Superior temporal gyrus (tissue), 1 donor: Measurements from ENCODE around the gene PARD3.

Source experiments
- DNase-seq: peaks from one replicate; pipeline ENCODE4 v3.0.0-alpha.2; 2016; ENCODE audit errors: extremely low spot score

Gene PARD3

DNA sequence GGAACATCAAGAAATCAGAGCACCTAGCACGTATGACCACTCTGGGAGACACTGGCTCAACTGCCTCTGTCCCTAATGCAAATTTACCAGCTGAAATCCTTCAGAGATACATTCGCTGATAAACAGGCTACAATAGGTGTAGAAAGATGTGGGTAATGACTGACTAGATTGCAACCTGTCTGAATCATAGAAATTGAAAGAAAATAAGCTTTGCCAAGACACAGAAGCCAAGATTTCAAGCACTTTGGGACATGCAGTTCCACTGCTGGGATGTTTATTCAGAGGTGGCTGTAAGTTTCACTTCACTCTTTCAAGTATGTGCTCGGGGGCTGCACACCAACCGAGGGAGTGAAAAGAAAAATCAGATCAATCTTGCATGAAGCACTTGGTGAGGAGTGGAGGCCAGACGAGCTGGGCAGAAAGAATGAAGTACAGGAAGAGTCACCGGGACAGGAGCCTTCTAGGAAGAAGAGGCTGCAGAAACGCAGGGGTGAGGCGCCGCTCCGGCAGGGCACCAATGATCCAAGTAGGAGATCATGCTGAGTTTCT is 276.7 kb downstream of the PARD3 start:
- no peak for DNase-seq

DNA sequence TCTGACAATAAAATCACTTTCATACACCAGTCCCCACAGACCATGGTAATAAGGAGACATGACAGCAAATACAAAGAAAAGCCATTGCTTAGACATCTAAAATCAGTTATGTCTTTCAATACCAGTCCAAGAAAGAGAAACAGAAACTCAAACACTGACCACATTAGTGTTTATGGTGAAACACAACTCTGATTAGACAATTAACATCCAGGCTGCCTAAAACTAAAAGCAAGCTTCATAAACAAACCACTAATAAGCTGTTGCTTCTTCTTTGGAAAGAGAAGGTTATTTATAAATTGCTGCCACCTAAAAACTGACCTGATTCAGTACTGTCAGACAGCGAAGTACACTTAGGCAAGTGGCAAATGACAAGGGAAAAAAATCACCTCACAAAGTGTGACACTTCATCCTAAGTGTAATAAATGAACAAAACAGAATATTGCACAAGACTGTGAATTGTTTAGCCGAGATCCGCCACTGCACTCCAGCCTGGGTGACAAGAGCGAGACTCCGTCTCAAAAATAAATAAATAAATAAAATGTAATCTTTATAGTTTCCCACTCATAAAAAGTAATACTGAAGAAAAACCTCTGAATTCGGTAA is 277.4 kb downstream of the PARD3 start:
- no peak for DNase-seq

DNA sequence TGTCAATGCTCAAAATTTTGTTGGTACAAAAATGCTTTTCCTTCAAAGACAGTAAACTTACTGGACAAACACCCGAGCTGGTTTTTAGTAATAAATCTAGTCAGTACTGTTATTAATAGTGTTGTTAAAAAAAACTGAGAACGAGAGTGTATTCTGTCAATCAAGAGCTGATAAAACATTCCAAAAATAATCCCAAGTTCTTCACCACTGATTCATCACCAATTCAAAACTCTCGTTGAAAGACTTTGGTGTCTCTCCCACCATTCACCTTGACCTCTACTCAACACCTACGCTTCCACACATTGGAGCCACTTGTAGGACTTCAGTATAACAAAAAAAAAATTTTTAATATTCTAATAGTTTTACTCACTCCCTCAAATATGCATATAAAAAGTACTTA is 279.2 kb downstream of the PARD3 start:
- no peak for DNase-seq

DNA sequence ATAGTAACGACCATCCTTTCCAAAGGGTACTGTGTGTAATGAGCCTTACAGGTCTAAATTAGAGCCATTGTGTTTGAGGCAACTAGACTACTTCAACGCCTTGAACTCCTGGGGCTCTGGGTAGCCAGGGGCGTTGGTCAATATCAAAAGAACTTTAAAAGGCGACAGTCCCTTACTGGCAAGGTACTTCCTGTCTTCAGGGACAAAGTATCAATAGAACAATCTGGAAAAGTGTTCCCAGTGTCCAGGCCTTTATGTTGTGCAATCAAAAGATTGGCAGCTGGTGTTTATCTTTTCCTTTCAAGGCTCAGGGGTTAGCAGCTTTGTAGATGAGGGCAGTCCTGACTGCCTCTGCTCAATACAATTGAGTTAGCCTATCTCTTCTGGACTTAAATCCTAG is 284.3 kb downstream of the PARD3 start:
- no peak for DNase-seq

DNA sequence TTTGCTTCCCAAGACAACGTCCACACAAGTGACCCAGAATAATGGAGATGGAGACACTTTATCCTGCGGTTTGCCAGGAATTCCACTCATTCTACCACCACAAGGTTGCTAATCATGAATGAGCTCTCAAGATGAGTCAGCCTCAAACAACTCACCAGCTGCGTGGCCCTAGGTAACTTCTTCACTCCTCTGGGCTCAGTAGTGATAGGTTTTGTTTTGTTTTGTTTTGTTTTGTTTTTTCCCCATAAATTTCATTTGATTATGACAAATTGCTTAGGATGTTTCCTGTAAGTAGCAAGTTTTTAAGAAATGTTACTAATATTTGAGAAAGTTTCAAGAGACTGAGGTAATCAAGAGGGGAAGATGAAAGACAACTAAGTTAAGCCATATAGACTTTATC is 286.8 kb downstream of the PARD3 start:
- no peak for DNase-seq

DNA sequence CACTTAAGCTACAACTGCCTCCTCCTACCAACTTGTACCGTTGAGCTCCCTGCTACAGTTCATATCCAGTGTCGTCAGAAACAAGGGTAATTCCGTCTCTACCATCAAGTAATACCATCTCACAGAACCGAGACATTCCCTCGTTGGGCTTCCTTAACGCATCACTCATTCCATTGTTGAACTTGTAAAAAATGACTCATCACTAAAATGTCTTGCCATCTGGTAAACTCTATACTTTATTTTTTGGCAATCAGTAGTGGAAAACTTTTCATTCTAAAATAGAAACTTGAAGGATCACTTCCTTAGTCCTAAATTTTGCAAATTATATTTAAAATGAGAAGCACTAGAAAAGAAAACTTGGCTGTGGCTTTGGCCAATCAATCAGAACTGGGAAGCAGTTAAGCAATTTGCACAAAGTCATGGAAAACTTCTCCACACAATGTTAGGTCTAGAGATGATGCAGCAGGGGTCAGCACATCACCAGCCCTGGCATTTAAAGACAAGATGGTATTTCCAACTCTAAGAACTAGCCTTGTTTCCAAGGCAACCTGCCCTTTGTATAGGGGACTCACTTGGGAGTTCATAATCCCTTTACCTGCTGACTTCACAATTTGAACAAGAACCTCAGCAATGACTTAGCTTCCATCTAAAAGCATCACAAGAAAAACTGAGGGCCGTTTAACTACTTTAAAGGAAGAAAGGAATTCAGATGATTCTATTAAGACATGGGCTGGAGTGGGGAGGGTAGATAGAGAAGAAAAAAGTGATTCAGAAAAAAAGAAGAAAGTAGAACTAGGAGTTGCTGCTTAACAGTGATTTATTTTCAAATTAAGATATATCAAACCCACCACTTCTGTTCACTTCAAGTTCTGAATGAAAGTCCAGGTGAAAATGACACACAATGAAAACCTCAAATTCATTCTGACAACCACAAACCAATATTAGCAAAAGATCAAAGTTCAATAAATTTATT is 288.1 kb downstream of the PARD3 start:
- no peak for DNase-seq

DNA sequence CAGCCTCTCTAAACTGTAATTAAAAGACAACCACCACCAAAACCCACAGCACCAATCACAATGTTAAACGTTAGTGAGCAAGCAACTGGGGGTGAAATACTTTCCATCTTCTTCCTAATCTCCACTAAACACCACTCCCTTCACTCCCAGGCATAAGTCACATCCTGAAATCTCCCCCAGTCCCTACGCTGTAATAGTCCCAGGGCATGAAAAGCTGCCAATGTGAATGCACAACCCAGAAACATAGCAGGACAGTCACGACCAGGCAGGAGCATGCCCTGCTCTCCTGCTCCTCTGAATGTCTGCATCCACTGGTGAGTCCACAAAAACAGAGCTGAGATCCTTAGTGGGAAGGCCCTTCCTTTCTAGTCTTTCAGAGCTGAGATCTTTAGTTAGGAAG is 288.9 kb downstream of the PARD3 start:
- DNase-seq: no peak

DNA sequence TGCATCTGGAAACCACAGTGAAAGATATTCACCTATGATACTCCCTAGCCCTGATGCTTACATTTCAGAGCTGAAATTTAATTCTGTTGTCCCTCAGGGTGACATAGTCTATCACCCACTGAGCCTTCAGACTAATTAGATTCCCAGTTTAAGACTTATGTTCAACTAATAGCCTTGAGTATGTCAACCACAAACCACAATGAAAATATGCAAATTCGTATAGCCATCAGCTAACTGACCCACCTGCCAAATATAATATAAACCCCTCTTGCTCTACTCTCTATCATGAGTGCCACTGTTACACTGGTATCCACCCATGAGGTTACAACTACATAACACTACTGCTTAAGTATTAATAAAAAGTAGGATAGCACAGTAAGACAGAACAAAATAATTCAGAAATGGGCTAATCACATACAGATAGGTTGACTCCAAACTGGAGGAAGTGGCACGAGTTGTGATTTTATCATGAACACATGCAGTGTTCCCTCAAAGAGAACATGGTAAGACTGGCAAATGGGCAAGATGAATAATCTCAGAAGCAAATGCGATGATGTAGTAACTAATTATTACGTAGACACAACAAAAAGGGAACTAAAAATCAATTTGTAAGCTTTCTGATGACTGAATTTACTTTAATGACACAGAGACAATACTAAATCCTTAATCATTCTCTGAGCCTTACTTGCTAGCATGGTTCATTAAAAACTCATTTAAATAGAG is 290.6 kb downstream of the PARD3 start:
- no peak for DNase-seq

DNA sequence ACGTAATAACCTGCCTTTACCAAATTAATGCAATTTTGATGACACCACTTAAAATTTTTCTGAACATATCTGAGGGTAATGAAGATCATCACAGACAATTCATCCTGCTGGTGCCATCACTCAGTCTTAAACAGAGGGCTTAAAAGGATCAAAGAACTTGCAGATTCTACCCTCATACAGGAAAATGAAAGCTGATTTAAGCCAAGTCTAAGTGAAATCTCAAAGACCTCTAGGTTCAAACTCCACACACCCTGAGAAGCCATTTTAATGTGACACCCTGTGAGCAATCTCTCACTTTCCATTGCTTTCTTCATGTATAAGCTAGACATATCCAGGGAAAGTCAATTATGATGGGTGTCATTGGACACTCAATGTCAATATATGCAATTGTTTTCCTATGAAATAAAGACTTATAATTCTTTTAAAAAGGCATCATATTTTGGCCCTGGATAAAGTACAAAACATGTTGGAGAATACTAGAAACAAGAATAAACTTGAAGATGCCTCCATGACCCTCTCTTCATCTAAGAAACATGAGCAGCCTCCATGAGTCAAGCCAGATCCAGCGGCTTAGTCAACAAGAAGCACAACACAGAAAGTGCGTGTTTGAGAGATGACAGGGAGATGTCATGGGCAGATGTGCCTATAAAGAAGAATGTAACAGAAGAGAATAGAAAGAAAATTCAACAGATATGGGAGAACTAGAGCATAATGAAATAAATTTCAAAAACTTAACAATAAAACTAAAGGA is 291.9 kb downstream of the PARD3 start:
- no peak for DNase-seq

DNA sequence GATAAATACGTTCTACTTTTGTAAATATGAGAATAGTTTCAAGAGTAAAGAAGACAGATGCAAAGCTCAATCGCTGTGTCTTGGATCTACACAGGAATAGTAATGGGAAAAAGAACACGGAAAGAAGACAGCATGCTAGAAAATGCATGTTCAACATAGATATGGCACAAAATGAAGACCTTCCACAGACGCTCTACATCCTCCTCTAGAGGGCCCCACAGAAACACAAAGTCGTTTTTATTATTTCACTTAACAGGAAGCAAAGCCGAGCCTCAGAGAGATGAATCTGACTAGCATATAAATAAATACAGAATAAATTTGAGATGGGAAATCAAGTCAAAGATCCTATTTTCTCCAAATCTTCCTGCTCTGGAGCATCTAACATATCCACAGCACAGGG is 292.6 kb downstream of the PARD3 start:
- no peak for DNase-seq

DNA sequence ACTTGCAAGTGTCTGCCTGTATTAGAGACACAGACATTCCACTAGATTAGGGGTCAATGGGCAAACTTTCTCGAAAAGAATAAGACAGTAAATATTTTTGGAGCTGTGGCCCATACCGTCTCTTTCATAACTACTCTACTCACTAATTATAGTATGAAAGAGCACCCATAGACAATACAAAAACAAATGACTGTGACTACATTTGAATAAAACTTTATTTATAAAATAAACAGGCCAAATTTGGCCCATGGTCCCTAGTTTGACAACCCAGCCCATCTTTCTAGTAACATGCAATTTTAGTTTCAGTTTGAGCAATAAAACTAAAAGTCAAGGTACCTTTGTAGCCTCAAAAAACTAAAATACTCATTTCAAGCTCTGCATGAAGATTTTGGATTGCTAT is 294.6 kb downstream of the PARD3 start:
- DNase-seq: no peak

DNA sequence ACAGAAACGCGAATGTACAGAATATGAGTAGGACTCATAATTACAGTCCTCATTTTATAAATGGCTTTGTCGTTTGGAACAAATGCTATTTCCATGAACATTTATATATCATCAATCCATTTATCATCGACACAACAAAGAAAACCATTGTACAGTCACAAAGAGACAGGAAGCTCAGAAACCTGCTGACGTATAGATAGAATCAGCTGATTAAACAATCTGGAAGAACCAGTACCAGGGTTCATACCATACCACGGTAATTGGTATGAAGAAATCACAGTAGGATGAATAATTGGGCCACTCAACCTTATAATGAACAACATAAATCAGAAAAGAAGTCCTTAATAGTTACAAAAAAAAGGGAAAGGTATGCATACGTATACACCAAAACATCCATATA is 295.0 kb downstream of the PARD3 start:
- no peak for DNase-seq

DNA sequence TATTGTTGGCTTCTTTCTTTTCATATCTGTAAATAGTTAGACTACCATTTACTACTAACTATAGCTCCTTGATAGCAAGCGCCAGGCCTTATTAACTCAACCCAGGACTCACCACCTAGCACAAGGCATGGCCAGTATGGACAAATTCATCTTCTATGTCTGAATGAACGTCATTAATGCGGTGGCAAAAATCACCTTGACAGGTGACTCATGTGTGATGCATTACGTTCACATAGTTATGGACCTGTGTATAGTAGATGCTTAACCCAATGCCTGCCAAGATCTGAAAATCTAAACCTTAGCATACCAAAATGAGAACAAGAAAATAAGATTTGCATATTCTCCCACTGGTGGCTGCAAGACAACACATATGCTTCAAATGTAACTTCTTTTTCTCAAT is 300.8 kb downstream of the PARD3 start:
- no peak for DNase-seq

DNA sequence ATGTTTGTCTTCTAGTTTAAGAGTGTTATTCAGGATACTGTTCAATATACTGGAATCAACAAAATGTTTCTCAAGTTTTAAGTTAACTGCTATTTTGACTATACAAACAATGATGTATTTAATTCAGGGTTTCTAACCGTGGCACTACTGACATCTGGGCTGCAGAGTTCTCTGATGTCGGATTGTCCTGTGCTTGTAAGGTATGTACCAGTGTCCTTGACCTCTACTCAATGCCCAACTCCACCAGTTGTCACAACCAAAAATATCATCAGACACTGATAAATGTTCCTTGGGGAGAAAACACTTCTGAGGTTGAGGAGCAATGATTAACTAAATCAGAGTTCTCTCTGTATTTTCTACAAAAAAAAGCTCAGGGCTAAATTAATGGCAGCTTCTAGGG is 301.5 kb downstream of the PARD3 start:
- DNase-seq: no peak

DNA sequence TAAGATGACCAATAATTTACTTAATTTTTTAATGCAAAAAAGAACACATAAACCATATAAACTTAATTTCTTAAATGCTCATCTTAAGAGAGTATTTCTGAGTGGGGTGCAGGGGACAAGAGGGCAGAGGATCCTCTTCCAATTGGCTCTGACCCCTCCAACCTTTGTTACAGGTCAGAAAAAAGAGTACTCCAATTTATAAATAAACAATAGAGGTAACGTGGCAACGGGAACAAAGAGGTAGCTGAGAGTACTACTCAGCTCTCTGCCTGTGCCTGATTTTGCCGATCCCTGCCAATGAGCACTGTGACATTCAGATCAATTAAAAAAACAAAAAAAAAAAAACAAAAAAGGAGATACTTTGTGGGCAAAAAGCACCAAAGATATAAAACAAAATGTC is 307.9 kb downstream of the PARD3 start:
- DNase-seq: no peak

DNA sequence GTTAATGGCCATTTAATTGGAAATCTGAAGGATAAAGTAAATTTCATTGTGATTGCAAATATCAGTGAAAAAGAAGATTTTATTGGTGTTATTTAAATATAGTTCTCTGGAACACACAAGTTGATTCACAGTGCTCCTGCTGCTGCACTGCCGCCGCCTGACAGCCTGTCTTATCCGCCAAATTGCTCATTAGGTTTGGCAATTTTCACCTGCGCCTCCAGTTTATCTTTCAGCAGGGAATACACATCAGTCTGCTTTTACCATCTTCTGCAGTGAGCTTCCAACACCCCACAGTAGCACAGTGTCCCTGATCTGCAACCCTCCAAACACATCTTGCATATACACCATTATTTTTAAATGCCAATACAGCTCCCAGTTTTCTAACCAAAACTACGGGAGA is 308.3 kb downstream of the PARD3 start:
- no peak for DNase-seq

DNA sequence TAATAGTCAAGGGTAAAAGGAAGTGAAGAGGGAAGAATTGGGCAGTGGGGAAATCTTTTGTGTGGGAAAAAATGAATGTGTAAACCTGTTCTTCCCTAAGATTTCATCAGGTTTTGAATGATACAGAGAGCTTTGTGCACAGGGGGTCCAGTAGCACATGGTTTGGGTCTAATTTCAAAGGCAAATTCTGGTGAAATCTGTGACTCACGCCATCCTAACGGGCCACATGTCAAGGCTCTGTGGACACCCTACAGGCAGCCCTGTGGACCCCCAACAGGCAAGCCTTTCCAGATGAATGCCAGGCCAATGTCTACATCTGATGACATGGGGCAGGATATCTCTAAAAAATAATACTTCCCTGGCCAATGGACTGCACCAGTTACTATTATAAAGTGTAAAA is 309.8 kb downstream of the PARD3 start:
- DNase-seq: no peak

DNA sequence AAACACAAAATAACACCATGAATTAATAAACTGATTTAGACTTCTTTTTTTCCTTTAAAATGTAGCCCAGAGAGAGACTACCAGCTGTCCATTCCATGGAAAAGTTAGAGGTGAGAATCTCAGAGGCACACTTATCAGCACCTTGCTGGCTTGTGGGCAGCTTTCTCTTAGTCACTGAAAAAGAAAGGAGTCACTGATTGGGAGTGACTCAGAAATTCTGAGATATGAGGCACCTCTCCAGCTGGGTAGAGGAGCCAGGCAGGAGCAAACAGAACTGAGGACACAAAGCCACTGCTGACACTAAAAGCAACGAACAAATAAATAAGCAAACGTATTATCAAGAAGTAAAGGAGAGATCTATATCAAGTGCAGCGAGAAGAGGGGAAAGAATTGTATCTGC is 310.6 kb downstream of the PARD3 start:
- DNase-seq: no peak

DNA sequence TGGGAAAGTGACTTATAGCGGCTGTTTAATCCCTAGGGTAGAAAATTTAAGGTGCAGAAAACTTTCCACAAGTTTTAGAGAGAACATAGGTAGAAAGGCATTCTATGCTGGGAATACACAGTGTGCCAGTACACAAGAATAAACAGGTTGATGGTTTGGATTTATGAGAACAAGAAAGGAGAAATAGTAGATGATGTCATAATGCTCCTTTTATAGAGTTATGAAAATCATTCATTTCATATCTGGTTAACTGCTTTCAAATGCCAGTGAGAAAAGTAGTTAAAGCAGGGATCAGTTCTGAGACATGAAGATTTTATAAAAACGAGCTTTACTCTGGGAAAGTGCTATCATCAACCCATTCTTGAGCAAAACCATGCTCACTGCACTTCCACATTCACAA is 311.4 kb downstream of the PARD3 start:
- no peak for DNase-seq

DNA sequence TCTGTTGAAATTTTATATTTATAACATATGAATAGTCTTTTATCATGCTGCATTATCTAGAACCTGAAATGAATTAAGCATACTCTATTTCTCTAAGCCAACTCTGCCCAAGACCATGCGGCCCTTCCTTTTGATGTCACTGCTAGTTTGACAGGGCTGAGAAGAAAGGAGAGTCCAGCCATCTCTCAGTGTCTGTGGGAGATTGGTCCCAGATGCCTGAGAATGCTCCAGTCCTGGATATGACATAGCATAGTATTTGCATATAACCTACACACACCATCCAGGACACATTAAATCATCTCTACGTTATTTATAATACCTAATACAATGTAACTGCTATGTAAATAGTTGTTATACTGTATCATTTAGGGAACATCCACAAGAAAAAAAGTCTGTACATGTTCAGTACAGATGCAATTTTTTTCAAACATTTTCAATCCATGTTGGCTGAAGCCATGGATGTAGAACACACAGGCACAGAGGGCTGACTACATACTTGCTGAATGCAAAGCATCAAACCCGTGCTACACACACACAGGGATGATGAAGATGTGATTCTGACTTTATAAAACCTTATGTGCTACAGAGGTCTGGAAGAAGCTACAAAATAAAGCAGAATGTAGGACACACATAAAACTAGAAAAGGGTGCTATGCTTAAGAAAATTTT is 315.4 kb downstream of the PARD3 start:
- no peak for DNase-seq

DNA sequence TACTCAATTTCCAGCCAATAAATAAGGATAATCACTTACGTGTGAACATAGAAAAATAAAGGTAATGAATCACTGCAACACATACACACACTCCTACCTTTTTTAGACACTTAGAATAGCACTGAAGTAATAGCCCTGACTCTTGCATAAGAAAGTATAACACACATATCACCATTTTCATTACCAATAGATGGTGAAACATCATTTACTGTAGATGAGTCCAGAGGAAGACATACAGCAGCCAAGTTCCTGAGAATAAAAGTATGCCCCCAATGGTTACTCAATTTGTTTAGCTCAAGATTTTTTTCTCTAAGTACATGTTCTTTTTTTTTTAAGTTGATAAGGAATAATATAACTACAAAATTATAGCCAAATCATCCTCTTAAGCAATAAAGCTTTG is 316.3 kb downstream of the PARD3 start:
- no peak for DNase-seq
